Osteoblast (primary cell): ENCODE data around the gene PLEKHN1. TPM values are rescaled to one million over a fixed set of nuclear protein-coding genes. Genes with fewer than 3 reads are reported as not detected.

Experiments used
- DNase-seq: peaks from one replicate; pipeline ENCODE4 v3.0.0; 2011; ENCODE audit warnings: low spot score, mixed read lengths; ENCODE audit not compliant: insufficient read length; ENCODE audit errors: missing footprints
- H2AFZ ChIP-seq: 2 replicates; pipeline ENCODE4 v1.6.0; 2011; ENCODE audit warnings: mild to moderate bottlenecking, low read length
- H3K27ac ChIP-seq: 2 replicates; pipeline ENCODE4 v1.5.1; 2011; ENCODE audit warnings: mild to moderate bottlenecking, low read depth, low read length, moderate library complexity
- H3K27me3 ChIP-seq: 2 replicates; pipeline ENCODE4 v1.6.0; 2012; ENCODE audit warnings: mild to moderate bottlenecking, control low read depth, inconsistent platforms, low read length, moderate library complexity; ENCODE audit not compliant: insufficient read depth
- H3K36me3 ChIP-seq: 2 replicates; pipeline ENCODE4 v1.5.1; 2011; ENCODE audit warnings: mild to moderate bottlenecking, low read length, control low read depth, moderate library complexity; ENCODE audit not compliant: insufficient read depth
- H3K4me1 ChIP-seq: 2 replicates; pipeline ENCODE4 v1.5.1; 2011; ENCODE audit warnings: mild to moderate bottlenecking, low read length, control low read depth, moderate library complexity; ENCODE audit not compliant: insufficient read depth
- H3K4me2 ChIP-seq: 2 replicates; pipeline ENCODE4 v1.6.0; 2011; ENCODE audit warnings: mild to moderate bottlenecking, low read length; ENCODE audit not compliant: insufficient read depth
- H3K4me3 ChIP-seq: fragments of 200-600 bp; sonication (generic); 3 replicates; pipeline ENCODE4 v1.5.1; 2012; ENCODE audit warnings: mild to moderate bottlenecking, low read length, inconsistent platforms; ENCODE audit not compliant: insufficient read depth
- H3K79me2 ChIP-seq: 2 replicates; pipeline ENCODE4 v1.6.0; 2012; ENCODE audit warnings: mild to moderate bottlenecking, low read length, control low read depth, inconsistent platforms; ENCODE audit not compliant: insufficient read depth
- H3K9me3 ChIP-seq: 2 replicates; pipeline ENCODE4 v1.5.1; 2011; ENCODE audit warnings: low read depth, low read length, control low read depth
- H4K20me1 ChIP-seq: 2 replicates; pipeline ENCODE4 v1.6.0; 2012; ENCODE audit warnings: mild to moderate bottlenecking, low read length, control low read depth; ENCODE audit not compliant: insufficient read depth
- total RNA-seq: library from RNA; depleted of rRNA; stranded (reverse); fragments of >200 nt; gene quantifications from 2 replicates; pipeline ENCODE4 v1.2.3, GENCODE V29; 2012
- TF ChIP-seq, protein P1 (sequence below): IDR thresholded peaks from 2 replicates; pipeline ENCODE4 v1.5.1; 2011; ENCODE audit warnings: mild to moderate bottlenecking, low read depth, low read length, moderate library complexity; ENCODE audit errors: extremely low read depth

Gene PLEKHN1
- total RNA-seq, 1 donor: 0.36 TPM

DNA sequence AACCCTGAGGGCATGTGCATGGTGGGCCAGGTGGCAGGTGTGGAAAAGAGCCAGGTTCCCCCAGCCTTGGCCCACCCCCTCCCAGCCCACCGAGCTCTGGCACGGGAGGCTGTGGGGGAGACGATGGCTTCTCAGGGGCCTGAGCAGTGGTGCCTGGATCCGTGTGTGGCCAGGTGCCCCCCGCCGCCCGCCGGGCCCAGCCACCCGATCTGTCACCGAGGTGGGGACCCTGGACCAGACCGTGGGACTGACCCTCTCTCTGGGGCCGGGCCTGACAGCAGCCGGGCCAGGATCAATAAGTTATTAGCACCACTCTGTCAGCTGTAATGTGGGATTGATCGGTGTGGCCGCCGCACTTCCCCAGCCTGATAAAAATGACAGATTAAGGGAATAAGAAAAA lies 28.8 kb upstream of the PLEKHN1 start:
- peaks cover 5% of the 10 kb centered on the region for H4K20me1 ChIP-seq
- DNase-seq: no peak
- H3K27ac ChIP-seq: no peak overlapping the region
- H3K79me2 ChIP-seq: no peaks in the 10 kb centered on the region
- H3K36me3 ChIP-seq: peaks cover 3% of the 10 kb centered on the region
- H3K4me3 ChIP-seq: no peak overlapping the region
- peaks cover 28% of the 10 kb centered on the region for H3K4me1 ChIP-seq
- no peaks in the 10 kb centered on the region for H3K9me3 ChIP-seq
- TF ChIP-seq, protein P1, sequence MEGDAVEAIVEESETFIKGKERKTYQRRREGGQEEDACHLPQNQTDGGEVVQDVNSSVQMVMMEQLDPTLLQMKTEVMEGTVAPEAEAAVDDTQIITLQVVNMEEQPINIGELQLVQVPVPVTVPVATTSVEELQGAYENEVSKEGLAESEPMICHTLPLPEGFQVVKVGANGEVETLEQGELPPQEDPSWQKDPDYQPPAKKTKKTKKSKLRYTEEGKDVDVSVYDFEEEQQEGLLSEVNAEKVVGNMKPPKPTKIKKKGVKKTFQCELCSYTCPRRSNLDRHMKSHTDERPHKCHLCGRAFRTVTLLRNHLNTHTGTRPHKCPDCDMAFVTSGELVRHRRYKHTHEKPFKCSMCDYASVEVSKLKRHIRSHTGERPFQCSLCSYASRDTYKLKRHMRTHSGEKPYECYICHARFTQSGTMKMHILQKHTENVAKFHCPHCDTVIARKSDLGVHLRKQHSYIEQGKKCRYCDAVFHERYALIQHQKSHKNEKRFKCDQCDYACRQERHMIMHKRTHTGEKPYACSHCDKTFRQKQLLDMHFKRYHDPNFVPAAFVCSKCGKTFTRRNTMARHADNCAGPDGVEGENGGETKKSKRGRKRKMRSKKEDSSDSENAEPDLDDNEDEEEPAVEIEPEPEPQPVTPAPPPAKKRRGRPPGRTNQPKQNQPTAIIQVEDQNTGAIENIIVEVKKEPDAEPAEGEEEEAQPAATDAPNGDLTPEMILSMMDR: no peak
- H3K4me2 ChIP-seq: no peak overlapping the region
- no peaks in the 10 kb centered on the region for H3K27me3 ChIP-seq
- no peak overlapping the region for H2AFZ ChIP-seq

DNA sequence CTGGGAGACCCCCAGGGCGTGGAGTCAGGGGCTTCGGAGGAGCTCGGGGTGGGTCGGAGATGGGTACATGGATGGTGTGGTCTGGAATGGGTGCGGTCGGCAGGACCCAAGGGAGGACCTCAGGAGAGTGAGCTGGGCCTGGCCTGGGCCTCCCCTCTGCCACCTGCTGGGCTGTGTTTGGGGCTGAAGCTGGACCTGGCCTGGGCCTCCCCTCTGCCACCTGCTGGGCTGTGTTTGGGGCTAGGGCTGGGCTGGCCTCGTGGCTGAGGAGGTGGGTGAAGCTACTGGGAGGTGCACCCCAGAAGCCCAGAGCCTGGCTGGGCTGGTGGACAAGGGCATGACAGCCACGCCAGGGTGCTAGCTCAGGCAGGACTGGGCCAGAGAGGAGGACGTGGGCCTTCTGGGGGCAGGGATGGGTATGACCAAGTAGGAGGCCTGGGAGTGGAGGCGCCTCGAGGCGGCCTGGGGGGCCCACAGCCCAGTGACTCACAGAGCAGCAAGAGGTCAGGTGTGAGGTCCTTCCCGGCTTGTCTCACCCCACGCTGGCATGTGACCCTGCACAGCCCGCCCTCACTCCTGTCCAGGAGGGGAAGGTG lies 28.1 kb upstream of the PLEKHN1 start:
- TF ChIP-seq, protein P1: peak; percentile 45
- H2AFZ ChIP-seq: no peak overlapping the region
- no peaks in the 10 kb centered on the region for H3K79me2 ChIP-seq
- no peaks in the 10 kb centered on the region for H3K27me3 ChIP-seq
- H4K20me1 ChIP-seq: peaks cover 5% of the 10 kb centered on the region
- peak; percentile 98 for DNase-seq
- H3K4me2 ChIP-seq: no peak overlapping the region
- no peak overlapping the region for H3K4me3 ChIP-seq
- no peaks in the 10 kb centered on the region for H3K9me3 ChIP-seq
- H3K27ac ChIP-seq: no peak overlapping the region
- peaks cover 28% of the 10 kb centered on the region for H3K4me1 ChIP-seq
- peaks cover 3% of the 10 kb centered on the region for H3K36me3 ChIP-seq

DNA sequence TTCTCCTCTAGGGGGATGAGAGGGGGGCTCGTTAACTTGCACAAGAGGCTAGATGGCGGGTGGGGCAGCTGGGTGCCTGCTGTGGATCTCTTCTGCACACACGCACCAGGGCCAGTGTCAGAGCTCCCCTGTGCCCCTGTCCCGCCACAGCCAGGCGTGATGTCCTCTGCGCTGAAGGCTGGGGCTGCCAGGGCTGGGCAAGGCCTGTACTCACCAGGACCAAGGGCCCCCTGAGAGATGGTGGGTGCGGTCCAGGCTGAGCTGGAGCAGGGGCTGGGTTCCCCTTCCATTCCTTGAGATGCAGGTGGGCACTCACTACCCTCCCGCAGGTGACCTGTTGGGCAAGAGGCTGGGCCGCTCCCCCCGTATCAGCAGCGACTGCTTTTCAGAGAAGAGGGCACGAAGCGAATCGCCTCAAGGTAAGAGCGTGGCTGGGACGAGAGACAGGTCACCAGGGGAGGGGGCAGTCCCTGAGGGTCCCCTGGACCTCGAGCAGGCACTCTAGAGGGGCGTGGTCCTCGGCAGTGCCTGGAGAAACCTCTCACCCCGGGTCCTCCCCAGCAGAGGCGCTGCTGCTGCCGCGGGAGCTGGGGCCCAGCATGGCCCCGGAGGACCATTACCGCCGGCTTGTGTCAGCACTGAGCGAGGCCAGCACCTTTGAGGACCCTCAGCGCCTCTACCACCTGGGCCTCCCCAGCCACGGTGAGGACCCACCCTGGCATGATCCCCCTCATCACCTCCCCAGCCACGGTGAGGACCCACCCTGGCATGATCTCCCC lies 27.4 kb upstream of the PLEKHN1 start:
- no peaks in the 10 kb centered on the region for H3K27me3 ChIP-seq
- no peak overlapping the region for H2AFZ ChIP-seq
- no peak overlapping the region for H3K4me2 ChIP-seq
- no peak for DNase-seq
- TF ChIP-seq, protein P1: no peak
- H3K79me2 ChIP-seq: no peaks in the 10 kb centered on the region
- H3K4me3 ChIP-seq: no peak overlapping the region
- H3K27ac ChIP-seq: no peak overlapping the region
- H3K9me3 ChIP-seq: no peaks in the 10 kb centered on the region
- H3K36me3 ChIP-seq: peaks cover 3% of the 10 kb centered on the region
- peaks cover 28% of the 10 kb centered on the region for H3K4me1 ChIP-seq
- H4K20me1 ChIP-seq: peaks cover 5% of the 10 kb centered on the region

DNA sequence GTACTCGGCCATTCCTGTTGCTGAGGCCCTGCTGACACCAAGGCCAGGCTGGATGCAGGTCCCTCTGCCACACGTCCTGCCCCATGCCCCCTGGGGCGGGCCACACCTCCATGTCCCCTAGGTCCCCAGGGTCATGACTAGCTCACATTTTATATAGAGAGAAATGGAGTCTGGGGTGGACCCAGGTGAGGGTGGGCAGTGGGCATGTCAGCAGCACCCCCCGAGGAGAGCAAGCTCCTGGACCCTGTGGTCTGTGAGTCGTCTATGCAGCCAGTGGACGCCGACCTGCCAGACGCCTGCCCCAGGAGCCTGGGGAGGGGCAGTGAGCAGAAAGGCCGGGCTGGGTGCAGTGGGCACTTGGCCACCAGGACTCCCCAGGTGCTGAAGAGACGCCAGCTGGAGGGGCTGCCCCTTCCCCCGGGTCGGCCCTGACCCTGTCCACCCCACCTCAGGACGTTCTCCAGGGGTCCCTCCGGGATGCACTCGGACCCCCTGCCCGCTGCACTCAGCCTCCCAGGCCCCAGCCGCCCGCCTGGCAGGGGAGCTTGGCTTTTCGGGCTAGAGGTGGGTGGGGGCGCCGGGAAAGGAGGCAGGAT lies 26.7 kb upstream of the PLEKHN1 start:
- Histone ChIP-seq H3K4me2 (peak overlapping the region; percentile 18), H3K27ac (no peak overlapping the region), H3K9me3 (no peaks in the 10 kb centered on the region), H3K4me3 (no peak overlapping the region), H2AFZ (no peak overlapping the region), H4K20me1 (peaks cover 5% of the 10 kb centered on the region), H3K27me3 (no peaks in the 10 kb centered on the region), H3K4me1 (peaks cover 28% of the 10 kb centered on the region), H3K36me3 (peaks cover 3% of the 10 kb centered on the region), H3K79me2 (no peaks in the 10 kb centered on the region)
- no peak for DNase-seq
- TF ChIP-seq, protein P1: no peak
